Fibroblast of skin of left biceps (primary cell): ENCODE measurements around the gene CCDC167.
"Not testable (repeated sequence)": the region's sequence is repeated elsewhere in the genome, so short reads cannot be mapped to it uniquely, and the experiment has no call there.

Experiments
- DNase-seq, 2 experiments: peaks; one replicate each; pipeline ENCODE4 v3.0.0-alpha.2; 2013; ENCODE audit warnings: low read depth in 2 of 2

The CCDC167 gene

GRCh38 chr6:37511201-37511600 is 11.5 kb upstream of the CCDC167 start:
- no peak for DNase-seq

- no peak for DNase-seq
Observed at GRCh38 chr6:37507690-37508421, 8.2 kb upstream of the CCDC167 start.

- no peak for DNase-seq
Observed at GRCh38 chr6:37507077-37507476, 7.4 kb upstream of the CCDC167 start.

GRCh38 chr6:37506479-37506878 is 6.8 kb upstream of the CCDC167 start:
- no peak for DNase-seq

GRCh38 chr6:37504024-37504423 is 4.3 kb upstream of the CCDC167 start:
- DNase-seq, result no peak

- DNase-seq, result no peak
Observed at GRCh38 chr6:37503309-37503965, 3.7 kb upstream of the CCDC167 start.

- DNase-seq, result no peak
Observed at GRCh38 chr6:37502703-37503291, 3.1 kb upstream of the CCDC167 start.

- DNase-seq, result no peak
Observed at GRCh38 chr6:37501632-37502491, 2.2 kb upstream of the CCDC167 start.

GRCh38 chr6:37500904-37501303 is 1.2 kb upstream of the CCDC167 start:
- DNase-seq, result not testable (repeated sequence)

- DNase-seq, result no peak
Observed at GRCh38 chr6:37500294-37500608, 558 bp upstream of the CCDC167 start.

GRCh38 chr6:37496951-37497885 is 2.5 kb downstream of the CCDC167 start:
- DNase-seq, result no peak

GRCh38 chr6:37495244-37495934 is 4.3 kb downstream of the CCDC167 start:
- DNase-seq, result no peak

- DNase-seq, result no peak
Observed at GRCh38 chr6:37493661-37493995, 6.1 kb downstream of the CCDC167 start.

GRCh38 chr6:37492991-37493660 is 6.6 kb downstream of the CCDC167 start:
- no peak for DNase-seq

GRCh38 chr6:37492236-37492972 is 7.3 kb downstream of the CCDC167 start:
- DNase-seq, result no peak

GRCh38 chr6:37491830-37492208 is 7.9 kb downstream of the CCDC167 start:
- DNase-seq, result no peak

GRCh38 chr6:37491171-37491829 is 8.4 kb downstream of the CCDC167 start:
- DNase-seq, result no peak

- no peak for DNase-seq
Observed at GRCh38 chr6:37490536-37491170, 9.0 kb downstream of the CCDC167 start.
